T-helper 1 cell (primary cell): Measurements from ENCODE around the gene CLCN2.
A peak's percentile ranks its signal among the peaks of the same experiment; 100 is the strongest.

Experiments used
- DNase-seq, 5 donors: peaks; one replicate each; pipeline ENCODE4 v3.0.0-alpha.2; 2012 to 2020

The CLCN2 gene

DNA sequence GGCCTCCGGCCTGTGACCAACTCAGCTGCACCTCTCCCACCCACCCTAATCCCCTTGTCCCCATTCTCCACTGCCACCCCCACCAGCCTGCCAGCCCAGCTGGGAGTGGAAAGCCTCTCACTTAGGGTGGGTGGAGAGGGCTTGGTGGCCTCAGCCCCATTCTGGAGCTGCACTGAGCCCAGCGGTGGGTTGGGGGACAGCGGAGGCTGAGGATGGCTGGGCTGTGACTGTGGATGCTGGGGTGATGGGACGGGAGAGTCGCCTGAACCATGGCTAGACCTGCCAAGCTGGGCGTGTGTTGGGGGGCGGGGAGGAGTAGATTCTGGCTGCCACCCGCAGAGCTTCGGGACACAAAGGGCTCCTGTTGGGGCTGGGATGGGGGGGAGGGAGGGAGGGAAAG lies 1.8 kb downstream of the CLCN2 start:
- DNase-seq: no peak

DNA sequence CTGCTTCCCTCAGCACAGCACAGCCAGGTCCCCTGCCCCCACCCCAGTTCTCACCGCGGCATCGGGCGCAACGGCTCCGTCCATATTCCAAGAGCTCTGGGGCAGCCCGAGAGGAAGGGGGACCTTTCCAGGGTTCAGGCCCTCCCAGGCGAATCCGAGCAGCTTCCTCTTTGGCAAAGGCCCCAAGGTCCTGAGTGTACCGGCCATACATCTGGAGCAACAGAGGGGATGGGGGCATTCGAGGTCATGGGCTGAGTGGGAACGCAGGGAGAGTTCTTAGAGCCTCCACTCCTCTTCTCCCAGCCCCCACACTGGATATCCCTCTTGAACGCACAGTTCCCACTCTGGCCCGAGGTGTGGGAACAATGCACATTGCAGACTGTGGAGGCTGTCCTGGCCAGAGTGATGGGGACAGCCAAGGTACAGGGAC lies 2.5 kb downstream of the CLCN2 start:
- no peak for DNase-seq

DNA sequence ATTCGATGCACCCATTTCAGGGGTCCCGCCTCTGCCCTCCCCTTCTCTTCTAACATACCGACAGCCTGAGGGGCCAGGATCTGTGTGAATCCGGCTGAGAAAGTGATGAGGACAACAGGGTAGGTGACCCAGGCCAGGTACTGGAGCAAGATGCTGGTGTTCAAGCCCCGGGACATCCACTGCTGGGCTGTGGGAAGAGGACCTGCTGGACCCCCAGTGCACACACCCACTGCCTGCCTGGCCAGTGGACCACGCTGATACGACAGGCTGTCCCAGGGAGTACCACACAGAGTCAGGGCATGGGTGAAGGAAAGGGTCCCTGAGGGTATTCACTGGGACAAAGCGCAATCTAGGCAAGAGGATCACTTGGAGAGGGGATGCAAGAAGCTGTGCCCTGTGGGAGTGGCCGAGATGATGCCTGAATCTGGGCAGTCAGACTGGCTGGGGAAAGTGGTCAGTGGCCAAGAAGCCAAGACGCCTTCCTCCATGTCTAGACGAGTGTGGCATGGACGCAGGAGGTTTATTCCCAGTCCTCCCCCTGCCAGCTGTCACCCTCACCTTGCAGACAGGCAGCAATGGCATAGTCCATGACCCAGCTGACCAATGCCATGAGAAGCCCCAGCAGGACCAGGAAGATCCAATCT lies 3.2 kb downstream of the CLCN2 start:
- no peak for DNase-seq

DNA sequence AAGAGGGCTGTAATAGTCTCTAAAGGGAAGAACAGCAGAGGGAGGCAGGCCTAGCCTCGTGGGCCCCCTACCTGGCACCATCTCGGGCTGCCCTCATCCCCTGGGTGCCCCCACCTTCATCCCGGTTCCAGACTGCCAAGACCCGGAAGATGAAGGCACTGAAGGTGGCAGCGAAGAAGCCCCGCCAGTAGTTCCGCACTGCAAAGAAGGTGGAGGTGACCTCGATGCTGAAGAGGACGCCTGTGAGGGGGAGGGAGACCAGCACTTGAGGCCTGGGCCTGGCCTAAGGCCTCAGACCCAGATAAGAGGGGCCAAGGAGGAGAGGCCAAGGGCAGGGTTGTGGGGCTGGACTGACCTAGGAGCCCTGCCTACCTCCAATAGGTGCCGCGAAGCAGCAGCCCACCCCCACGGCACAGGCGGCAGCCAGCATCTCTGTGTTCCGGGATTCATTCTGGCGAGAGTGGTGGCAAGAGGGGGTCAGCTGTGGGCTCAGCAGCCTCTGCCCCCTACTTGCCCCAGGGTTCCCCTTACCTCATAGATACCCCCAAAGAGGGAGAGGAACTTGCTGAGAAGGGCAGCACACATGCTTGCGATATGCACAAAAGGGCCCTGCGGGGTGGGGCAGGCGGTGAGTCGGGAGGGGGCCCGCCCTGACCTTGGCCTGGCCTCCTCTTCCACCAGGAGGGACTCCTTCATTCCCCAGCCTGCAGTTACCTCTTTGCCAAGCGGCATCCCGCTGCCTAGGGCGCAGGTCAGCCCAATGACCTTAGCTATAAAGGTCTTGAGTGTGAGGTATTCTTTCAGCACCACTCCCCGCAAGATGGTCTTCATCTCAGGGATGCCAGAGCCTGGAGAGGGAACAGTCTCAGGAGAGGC lies 3.9 kb downstream of the CLCN2 start:
- DNase-seq: no peak

DNA sequence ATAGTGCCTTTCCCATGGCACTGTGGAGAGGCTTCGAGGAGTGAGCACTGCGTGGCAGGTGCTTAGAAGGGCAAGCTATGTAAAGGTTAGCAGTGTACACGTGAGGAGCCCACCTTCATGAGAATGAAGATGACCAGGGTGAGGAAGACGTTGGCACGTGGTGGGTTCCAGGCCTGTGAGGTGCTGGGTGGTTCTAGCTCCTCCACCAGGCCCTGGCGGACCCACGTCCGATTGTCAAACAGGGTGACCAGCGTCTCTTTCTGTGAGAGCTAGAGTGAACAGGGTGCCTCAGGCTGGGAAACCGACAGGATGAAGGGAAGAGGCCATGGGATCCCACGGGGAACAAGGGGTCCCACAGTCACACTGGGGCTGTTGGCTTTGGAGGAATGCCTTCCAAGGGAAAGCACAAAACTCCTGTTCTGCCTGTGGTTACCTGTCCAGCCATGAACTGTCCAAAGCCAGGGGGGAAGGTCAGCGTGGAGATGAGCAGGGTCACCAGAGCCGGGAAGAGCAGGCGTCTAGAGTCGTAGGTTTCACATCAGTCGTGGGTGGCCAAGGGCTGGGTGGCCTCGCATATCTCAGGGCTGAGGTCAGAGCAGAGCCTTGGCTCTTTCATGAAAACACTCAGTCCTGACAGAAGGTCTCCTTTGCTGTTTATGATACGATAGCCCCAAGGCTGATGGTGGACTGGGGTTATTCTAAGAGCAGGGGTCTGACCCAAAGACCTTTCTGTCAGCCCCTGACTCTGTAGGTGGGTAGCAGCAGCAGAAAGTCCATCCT lies 6.0 kb downstream of the CLCN2 start:
- no peak for DNase-seq

DNA sequence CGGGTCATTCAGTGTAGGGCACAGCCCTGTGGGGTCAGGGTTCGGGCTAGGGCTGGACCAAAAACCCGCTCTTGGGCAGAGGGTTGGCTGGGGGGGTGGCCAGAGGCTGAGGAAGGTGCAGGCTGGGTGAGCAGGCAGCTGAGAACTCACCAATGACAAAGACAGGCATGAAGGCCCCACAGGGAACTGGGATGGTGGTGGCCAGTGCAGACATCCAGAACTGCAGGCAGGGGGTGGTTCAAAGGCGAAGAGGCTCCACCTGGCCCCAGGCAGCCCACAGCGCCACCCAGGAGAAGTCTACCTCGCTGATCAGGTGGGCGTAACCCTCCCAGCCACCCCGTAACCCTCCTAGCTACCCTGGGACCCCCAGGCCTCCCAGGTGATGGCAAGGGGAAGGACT lies 6.7 kb downstream of the CLCN2 start:
- DNase-seq: no peak

DNA sequence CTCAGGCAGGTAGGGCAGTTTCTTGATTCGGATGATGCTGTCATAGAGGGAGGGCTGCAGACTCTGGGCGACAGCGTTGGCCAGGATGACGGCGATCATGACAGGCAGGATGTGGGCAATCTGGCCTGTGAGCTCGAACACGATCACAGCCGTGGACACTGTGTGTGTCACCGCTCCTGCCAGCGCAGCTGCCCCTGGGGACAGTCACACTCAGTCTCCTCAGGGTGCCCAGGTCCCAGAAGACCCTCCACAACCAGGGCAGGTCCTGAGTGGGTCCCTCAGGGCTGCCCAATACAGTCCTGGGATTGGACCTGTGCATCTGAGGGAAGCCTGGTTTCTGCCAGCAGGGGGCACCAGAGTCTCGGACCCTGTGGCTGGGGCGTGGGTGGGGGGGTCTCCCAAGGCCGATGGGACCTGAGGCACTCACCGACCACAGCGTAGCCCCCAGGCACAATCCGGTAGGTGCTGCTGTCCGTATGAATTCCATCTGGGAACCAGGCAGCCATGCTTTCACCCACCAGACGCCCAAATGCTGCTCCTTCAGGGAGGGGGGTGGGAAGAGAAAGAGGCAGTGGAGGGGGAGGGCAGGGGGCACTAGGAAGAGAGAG lies 7.2 kb downstream of the CLCN2 start:
- DNase-seq: peak in 4 of 5 donors; percentile 30 to 62 (median 44)

DNA sequence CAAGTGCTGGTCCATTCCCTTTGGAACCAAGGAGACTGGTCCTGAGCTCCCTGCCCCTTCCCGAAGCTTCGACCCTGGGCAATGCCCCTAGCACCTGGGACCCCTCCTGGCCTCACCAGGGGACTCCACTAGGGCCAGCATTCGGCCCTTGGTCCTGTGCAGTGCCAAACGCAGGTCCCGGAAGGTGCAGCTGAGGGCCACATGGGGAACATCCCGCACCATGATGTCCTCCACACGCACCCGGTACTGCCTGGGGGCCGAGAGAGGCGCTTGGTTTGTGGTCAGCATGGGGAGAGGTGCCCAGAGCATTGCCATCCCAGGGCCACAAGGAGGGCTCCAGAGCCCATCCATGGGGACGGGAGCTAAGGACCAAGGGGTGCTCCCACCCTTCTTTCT lies 7.9 kb downstream of the CLCN2 start:
- no peak for DNase-seq

DNA sequence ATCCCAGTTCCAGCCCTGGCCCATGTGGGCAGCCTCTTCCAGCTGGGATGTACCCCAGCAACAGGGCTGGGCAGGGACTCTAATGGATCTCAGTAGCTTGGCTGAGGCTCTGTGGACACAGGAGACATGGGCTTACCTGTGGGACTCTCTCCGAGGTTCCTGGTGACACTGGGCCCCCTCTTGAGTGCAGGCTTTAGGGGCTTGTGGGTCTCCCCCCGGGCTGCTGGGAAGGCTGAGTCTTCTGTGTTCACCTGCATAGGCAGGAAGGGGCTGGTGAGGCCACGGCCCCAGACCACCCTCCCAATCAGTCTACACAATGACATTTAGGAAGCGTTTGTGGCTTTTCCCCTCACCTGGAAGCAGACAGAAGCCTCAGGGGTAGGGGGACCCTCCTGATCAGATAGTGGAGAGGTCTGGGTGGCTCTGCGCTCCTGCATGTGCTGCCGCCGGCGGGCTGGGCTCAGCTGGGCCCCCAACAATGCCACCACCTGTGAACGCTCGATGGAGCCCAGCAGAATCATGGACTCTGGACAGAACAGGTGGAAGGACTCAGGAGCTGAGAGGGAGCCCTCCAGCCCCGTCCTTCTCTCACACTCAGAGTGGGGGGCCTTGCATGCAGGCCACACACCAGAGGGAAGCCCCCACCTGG lies 8.4 kb downstream of the CLCN2 start:
- DNase-seq: no peak

DNA sequence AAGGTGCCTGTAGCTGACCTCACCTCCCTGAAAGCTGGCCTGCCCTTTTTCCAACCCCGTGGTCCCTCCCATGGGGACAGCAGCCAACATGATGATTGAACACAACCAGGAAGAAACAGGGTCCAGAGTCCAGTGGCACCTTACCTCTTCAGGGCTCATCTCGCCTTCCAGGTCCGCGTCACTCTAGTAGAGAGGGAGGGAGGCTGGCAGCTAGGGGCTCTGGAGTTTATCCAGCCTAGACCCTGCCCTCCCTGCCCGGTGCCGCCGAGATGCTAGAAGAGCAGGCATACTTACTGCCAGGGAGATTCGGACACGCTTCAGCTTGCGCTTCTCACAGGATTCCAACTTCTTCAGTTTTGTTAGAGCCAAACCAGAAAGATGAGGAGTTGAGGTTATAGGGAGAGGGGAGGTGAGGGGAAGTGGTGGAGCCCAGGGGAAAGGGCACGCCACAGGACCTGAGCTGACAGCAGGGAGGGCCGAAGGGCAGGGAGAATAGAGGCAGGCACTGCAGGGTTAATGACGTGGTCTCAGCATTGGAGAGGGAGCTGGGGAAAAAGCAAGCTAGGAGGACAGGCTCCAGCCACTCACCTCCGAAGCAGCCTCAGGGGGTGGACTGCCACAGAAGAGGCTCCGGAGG lies 9.1 kb downstream of the CLCN2 start:
- DNase-seq: no peak

DNA sequence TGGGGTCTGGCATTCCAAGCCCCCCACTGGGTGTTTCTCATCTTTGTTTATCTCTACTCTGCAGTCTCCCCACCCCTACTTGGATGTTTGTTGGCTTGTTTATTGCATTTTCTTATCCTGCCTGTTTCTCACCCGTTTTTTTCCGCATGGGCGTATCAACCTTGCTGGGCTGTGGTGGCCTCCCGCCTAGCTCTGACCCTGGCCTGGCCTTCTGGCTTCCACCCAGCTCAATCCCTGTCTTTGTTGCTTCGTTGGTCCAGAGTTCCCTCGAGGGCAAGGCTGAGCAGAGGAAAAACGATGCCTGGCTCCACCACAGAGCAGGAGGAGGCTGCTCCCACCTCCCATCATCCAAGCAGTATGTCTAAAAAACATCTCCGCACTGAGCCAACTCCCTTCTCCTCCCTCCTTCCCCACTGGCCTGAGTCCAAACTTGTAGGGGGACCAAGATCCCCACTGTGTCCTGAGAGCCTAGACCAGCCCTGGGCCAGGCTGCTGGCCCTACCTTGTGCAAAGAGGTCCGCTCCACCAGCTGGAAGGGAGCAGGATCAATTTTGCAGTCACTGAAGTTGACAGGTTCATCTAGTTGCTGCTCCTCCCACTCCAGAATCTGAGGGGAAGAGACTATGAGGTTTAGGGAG lies 9.8 kb downstream of the CLCN2 start:
- no peak for DNase-seq

DNA sequence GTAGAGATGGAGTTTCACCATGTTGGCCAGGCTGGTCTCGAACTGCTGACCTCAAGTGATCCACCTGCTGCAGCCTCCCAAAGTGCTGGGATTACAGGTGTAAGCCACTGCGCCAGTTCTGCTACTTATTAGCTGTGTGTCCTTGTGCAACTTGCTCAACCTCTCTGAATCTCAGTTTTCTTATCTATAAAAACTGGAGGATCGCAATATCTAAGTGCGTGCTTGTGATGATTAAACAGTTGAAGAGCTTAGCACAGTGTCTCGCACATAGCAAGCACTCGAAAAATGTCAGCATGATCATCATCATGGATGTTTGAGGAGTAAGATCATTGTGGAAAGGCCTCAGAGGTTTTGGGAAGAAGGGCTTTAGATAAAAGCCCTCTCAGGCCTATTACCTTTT lies 10.8 kb downstream of the CLCN2 start:
- DNase-seq: no peak

DNA sequence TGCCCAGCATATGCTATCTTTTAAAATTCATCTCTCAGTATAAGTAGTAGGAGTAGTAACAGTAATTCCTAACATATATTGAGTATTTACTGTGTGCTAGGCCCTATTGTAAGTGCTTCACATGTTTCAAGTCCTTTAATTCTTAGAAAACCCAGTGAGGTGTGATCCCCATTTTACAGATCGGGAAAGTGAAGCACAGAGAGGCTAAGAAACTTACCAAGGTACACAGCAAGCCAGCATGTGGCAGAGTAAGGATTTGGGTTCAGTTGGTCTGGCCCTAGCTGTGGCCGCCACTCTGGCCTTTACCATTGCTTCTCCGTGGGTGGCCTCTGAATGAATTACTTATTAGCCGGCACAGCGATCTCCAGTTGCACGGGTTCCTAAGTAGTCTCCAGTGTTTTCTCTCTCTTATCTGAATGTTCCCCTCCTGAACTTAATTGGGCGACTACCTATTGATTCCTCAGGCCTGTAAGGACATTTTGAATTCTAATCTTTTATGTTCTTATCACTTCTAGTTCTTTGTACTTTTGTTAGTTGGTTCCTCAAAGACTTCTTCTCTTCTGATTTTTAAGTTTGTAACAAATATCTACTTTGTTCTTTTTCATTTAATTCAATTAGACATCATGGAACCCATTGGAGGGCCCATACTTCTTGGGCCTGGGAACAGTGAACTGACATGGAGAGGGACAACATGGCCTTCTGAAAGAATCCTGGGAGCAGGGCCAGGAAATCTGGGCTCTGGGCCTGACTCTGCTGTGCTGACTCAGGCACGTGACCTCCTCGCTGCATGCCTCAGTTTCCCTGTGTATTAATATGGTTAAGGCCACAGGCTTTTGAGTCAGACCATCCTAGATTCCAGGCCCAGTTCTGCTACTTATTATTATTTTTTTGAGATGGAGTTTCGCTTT lies 11.6 kb downstream of the CLCN2 start:
- no peak for DNase-seq

DNA sequence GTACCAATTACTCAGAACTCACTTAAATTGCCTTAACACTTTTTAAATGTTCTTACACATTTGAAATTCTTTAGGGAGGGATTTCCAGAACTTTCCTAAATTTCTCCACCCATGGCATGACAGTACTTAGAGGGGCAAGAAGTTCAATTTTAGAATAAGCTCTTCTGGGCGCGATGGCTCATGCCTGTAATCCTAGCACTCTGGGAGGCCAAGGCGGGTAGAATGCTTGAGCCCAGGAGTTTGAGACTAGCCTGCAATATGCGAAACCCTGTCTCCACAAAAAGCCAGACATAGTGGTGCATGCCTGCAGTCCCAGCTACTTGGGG lies 13.4 kb downstream of the CLCN2 start:
- DNase-seq: no peak

DNA sequence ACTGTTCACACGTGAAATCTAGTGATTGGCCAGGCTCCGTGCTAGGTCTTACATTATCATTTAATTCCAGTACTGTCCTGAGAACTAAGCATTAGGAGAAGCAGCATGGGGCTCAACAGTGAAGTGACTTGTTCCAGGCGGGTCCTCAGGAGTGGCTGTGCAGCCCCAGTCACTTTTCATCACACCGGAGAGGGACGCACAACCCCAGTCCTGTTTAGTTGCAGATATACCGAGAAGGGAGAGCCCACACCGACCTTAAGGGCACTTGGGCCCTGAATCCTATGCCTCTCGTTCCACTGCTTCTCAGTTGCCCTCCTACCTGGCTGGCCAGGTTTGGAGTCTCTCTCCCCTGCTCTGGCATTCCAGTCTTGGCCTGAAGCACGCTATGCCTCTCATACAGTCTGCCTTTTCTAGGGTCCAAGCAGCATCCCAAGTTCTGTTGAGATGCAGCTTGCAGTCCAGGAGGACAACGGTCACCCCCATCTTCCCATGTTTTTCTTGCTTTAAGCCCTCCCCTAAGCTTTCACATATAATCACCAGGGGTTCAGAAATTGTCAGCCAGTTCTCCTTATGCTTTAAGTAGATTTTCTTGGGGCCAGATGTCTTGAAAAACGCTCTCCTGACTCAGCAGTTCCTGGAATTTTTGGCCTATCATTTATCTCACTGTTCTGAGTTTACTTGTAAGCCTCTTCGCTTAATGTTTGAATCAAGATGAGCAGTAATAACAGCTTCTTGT lies 13.9 kb downstream of the CLCN2 start:
- DNase-seq: no peak

DNA sequence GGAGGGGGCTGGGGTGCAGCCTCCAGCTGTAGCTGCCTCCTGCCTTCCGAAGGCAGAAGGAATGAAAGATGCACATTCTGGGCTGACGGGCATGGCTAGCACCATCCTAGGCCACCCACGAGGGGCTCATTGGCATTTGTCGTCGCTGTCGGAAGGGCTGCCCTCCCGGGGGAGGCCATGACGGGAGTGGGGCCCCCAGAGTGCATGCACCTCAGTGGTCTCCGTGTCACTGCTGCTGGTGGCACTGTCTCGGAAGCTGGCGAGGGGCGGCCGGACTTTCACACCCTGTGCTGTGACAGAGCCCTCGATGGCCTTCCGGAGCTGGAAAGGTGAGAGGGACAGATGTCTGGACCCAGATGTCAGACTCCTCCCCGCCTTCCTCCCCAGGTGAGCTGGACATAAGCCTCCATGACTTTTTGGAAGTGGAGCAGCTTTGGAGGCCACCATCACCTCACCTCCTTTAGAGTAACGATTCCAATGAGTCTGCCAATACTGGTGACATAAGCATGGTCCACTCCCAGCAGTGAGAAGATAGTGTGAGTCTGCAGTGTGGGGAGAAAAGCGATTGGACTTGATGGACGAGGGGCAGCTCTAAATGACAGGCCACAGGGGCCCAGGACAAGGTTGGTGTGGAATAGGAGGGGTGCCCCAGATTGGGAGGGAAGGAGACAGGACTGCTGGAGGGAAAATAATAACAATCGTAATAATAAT lies 14.8 kb downstream of the CLCN2 start:
- DNase-seq: no peak

DNA sequence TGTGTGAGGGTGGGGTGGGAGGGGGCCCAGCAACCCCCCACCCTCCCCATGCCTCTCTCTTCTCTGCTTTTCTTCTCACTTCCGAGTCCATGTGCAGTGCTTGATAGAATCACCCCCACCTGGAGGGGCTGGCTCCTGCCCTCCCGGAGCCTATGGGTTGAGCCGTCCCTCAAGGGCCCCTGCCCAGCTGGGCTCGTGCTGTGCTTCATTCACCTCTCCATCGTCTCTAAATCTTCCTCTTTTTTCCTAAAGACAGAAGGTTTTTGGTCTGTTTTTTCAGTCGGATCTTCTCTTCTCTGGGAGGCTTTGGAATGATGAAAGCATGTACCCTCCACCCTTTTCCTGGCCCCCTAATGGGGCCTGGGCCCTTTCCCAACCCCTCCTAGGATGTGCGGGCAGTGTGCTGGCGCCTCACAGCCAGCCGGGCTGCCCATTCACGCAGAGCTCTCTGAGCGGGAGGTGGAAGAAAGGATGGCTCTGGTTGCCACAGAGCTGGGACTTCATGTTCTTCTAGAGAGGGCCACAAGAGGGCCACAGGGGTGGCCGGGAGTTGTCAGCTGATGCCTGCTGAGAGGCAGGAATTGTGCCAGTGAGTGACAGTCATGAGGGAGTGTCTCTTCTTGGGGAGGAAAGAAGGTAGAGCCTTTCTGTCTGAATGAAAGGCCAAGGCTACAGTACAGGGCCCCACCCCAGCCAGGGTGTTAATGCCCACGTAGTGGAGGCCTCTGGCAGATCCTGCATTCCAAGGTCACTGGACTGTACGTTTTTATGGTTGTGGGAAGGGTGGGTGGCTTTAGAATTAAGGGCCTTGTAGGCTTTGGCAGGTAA lies 15.9 kb downstream of the CLCN2 start:
- no peak for DNase-seq

DNA sequence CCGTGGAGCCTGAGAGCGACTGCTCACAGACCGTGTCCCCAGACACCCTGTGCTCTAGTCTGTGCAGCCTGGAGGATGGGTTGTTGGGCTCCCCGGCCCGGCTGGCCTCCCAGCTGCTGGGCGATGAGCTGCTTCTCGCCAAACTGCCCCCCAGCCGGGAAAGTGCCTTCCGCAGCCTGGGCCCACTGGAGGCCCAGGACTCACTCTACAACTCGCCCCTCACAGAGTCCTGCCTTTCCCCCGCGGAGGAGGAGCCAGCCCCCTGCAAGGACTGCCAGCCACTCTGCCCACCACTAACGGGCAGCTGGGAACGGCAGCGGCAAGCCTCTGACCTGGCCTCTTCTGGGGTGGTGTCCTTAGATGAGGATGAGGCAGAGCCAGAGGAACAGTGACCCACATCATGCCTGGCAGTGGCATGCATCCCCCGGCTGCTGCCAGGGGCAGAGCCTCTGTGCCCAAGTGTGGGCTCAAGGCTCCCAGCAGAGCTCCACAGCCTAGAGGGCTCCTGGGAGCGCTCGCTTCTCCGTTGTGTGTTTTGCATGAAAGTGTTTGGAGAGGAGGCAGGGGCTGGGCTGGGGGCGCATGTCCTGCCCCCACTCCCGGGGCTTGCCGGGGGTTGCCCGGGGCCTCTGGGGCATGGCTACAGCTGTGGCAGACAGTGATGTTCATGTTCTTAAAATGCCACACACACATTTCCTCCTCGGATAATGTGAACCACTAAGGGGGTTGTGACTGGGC lies 16.7 kb downstream of the CLCN2 start:
- DNase-seq: no peak
